Right renal cortex interstitium (tissue), 3 donors: ENCODE measurements around the gene POU2F1. TPM values are rescaled to one million over a fixed set of nuclear protein-coding genes. Genes with fewer than 3 reads are reported as not detected.

Experiments used
- DNase-seq, 3 donors: peaks; one replicate each; pipeline ENCODE4 v3.0.0-alpha.2; 2013; ENCODE audit warnings: low read depth in 3 of 3, low spot score in 2 of 3
- polyA plus RNA-seq, 3 donors: library from polyadenylated mRNA; unstranded; fragments of 120-200 nt; gene quantifications; one replicate each; pipeline ENCODE4 v1.2.1, GENCODE V29; 2013; ENCODE audit not compliant: insufficient read length in 3 of 3

Gene POU2F1
- polyA plus RNA-seq, 3 donors, result 13.7 to 15.3 (median 14.6) TPM

DNA sequence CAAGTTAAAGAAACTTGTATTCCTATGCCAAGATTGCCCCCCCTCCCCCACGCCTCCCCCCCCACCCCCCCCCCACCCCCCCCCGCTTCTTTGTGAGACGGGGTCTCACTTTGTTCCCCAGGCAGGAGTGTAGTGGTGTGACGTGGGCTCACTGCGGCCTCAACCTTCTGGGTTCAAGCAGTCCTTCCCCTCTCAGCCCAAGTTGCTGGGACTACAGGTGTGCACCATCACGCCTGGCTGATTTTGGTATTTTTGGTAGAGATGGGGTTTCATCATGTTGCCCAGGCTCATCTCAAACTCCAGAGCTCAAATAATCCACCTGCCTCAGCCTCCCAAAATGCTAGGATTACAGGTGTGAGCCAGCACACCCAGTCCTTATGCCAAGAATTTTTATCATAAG, 136.6 kb downstream of the POU2F1 start:
- DNase-seq, result no peak

DNA sequence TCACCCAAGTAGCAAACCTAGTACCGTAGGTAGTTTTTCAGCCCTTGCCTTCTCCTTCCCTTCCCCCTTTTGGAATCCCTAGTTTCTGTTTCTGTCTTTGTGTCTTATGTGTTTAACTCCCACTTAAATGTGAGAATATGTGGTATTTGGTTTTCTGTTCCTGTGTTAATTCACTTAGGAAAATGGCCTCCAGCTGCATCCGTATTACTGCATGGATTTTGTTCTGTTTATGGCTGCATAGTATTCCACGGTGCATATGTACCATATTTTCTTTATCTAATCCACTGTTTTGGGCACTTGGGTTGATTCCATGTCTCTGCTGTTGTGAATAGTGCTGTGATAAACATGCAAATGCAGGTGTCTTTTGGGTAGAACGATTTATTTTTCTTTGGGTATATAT, 138.6 kb downstream of the POU2F1 start:
- no peak for DNase-seq

DNA sequence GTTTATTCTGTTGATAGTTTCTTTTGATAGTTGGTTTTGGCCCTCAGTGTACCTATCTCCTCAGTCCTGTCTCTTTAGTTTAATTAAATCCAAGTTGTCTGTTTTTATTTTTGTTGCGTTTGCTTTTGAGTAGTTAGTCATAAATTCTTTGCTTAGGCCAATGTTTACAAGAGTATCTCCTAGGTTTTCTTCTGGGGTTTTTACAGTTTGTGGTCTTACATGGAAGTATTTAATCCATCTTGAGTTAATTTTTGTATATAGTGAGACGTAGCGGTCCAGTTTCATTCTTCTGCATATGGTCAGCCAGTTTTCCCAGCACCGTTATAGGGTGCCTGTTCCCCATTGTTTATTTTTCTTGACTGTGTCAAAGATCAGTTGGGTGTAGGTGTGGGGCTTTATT, 139.4 kb downstream of the POU2F1 start:
- DNase-seq, result no peak

DNA sequence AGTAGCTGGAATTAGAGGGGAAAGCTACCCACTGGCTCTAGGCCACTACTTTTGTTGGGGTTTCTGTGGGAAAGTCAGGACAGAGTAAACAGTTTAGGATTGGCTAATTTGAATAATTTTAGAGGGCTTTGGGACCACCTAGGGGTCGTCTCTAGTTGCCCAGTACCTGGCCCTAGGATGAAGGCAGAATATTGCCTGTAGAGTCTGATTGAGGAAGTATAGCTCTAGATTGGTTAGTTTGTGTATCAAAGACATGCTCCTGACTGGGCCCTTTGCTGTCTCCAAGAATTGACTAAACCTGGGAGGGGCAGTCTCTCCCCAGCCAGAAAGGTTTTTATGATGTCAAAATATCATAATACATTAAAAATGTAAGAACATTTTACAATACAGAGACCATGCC, 142.0 kb downstream of the POU2F1 start:
- DNase-seq, result no peak

DNA sequence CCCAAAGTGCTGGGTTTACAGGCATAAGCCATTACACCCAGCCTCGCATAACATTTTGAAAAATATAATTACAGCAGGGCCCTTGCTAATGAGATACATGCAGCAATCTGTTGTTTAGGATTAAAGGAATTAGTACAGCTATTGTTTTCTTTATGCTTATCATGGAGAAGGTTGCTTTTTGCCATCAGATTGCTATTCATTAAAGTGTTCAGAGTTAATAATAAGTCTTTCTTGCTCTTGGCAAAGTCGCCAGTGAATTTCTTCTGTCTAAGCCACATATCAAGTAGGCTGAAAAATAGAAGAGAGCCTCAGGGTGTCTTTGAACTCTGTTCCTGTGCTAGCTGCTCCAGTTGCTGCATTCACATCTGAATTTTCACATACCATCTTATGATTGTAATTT, 144.1 kb downstream of the POU2F1 start:
- no peak for DNase-seq

DNA sequence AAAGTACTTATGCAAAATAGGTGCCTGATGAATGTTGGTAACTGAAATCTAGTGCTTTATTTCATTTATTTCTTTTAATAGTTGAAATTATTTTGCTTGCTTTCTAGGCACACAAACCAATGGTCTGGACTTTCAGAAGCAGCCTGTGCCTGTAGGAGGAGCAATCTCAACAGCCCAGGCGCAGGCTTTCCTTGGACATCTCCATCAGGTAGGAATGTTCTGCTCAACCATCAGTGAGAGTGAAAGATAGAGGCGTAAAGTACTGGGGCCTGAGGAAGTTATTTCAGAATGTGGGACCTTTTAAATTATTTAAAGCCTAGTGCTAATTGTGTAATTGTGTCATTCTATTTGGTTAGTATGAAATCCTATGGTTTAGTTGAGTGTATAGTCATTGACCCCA, 144.7 kb downstream of the POU2F1 start:
- DNase-seq, result no peak

DNA sequence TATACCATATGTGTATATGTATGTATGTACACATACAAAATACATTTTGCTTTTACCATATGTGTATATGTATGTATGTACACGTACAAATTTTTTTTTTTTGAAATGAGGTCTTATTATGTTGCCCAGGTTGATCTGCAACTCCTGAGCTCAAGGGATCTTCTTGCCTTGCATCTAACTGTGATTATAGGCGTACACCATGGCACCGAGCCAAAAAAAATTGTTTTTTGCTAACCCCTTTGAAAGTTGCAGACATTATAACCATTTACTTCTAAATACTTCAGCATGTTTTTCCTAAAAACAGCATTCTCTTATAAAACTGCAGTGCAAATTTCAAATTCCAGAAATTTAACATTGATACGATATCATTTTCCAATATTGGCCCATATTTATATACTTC, 147.0 kb downstream of the POU2F1 start:
- DNase-seq, result no peak

DNA sequence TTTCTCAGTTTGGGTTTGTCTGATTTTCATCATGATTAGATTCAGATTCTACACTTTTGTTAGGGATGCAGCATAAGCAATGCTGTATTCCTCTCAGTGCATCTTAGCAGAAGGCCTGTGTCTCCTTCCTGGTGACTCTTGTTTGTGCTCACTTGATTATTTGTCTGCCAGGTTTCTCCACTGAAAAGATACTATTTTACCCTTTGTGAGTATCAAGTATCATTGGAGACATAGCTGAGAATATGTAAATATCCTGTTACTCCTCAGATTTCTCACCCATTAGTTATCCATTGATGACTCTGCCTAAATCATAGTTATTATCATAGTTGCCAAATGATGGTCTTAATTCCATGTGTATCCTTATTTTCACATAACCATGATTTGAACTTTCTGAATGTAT, 148.5 kb downstream of the POU2F1 start:
- DNase-seq, result no peak

DNA sequence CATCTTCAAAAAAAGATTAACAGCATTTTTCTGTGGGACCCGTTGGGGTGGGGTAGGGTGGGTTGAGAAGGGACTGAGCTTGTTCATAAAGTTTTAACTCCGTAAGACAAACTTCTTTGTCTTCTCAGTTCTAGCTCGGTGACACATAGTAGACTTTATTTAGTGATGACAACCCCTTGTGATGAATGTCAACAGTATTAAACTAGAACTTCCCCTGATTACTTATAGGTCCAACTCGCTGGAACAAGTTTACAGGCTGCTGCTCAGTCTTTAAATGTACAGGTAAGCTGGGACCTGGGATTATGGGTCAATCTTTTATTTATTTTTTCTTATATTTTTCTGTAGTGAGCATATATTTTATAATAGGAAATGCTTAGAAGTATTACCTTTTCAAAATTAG, 149.2 kb downstream of the POU2F1 start:
- no peak for DNase-seq

DNA sequence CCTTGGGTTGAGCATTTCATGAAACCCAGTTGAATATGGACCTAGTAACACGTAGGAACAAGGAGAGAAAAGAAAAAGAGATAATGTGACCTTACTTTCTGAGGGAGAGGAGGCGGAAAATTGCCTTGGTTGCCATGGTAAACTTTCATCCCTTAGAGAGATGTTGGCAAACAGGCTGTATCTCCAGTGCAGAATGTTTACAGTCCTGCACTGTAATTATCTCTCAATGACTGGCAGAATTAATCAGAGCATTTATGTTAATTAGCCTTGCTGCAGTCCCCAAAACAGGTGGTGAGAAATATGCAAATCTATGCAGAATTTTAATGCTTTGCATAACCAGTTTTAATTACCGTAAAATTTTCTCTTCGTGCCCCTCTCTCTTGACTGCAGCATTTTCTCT, 150.3 kb downstream of the POU2F1 start:
- DNase-seq, result no peak

DNA sequence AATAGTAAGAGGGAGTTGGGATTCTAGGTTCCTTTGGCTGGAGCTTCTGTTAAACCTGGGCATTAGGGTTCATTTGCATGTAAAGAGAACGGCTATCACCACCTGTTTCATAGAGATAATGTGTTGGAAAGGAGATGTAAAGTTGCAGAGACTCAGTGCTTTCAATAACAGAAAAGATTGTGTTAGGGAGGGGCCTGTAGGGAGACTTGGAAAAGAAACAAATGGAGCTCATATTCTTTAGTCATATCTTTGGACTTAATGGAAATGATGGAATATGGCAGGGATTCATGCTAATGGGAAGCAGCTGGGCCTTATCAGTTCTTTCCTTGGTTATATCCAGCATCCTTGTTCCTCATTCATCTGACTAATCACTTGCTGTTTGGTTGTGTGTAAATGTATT, 152.7 kb downstream of the POU2F1 start:
- peak in 2 of 3 donors; percentile 3 to 4 for DNase-seq

DNA sequence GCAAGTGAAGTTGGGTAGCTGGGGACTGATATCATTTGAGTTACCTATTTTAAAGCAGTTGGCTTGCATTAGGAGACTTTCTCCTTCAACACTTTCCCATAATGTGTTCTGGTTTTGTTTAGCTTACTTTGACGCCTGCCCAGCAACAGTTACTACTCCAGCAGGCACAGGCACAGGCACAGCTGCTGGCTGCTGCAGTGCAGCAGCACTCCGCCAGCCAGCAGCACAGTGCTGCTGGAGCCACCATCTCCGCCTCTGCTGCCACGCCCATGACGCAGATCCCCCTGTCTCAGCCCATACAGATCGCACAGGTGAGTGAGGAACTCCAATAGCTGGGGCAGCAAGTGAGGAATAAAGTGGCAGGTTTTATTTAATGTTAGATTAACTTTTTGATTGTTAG, 153.3 kb downstream of the POU2F1 start:
- DNase-seq, result no peak

DNA sequence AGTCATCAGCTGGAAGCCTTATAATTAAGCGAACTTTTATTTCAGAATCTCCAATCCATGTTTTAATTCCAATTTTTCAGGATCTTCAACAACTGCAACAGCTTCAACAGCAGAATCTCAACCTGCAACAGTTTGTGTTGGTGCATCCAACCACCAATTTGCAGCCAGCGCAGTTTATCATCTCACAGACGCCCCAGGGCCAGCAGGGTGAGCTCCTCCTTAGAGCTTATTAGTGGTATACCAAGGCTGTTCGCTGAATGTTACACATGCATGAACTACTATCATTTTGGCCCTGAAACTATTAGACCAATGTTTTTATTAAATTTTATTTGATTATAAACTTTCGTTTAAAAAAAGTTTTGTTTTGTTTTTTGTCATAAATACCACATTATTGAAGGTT, 155.3 kb downstream of the POU2F1 start:
- DNase-seq, result no peak

DNA sequence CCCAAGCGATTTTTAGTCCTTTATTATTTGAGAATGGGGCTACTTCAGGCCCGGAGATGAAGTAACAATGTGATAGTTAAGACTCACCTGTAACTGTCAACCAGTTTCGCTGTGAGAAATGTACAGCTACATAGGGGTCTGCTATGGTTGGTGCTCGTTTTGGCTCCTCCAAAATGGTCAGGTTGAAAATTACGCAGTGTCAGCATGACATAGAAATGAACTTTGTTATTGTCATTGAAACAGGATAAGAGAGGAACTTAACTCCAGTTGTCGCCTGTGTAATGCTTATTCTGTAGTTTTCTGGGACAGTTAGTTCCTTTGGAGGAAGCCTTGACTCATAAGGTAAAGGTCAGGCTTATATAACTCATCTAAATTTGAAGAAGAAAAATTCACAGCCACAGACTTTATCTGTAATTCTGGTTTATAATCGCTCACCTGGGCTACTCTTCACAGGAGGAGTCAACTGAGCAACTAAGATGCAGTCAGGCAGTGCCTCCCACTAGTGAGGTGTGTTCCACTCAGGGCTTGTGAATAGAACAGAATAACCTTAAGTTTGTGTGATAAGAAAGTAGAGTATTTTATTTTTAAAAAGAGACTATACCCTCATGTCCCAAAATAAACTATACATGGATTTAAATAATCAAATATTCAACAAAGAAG, 166.7 kb downstream of the POU2F1 start:
- no peak for DNase-seq

DNA sequence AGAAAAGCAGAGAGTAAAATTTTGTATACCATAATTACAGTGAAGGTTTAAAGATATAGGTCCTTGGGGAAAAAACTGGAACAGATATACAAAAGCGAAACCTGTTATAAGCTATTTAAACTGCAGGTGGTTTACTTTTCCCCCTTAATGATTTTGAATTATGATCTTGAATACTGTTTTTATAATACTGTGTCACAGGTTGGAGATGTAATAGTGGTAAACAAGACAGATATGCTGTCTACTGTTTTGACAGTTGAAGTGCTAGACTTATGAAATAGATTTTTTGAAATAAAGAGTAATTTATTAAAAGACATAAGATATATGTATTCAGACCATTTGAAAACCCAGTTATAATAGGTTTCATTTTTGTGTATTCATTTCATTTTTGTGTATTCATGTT, 168.3 kb downstream of the POU2F1 start:
- no peak for DNase-seq

DNA sequence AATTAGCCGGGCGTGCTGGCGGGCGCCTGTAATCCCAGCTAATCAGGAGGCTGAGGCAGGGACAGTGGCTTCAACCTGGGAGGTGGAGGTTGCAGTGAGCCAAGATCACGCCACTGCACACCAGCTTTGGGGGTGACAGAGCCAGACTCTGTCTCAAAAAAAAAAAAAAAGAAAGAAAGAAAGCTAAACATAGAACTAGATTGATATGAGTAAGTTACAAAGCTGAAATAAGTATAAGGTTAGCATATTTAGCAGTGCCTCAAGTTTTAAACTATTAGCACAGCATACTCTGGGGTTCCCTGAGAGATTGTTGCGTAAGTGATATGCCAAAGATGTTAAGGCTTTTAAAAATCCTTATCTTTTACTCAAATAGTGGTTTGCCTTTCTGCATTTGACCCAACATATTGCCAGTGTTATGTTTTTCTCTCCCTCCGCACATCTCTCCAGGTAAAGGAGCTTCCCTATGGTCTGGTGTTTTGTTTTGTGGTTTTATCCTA, 171.6 kb downstream of the POU2F1 start:
- no peak for DNase-seq

DNA sequence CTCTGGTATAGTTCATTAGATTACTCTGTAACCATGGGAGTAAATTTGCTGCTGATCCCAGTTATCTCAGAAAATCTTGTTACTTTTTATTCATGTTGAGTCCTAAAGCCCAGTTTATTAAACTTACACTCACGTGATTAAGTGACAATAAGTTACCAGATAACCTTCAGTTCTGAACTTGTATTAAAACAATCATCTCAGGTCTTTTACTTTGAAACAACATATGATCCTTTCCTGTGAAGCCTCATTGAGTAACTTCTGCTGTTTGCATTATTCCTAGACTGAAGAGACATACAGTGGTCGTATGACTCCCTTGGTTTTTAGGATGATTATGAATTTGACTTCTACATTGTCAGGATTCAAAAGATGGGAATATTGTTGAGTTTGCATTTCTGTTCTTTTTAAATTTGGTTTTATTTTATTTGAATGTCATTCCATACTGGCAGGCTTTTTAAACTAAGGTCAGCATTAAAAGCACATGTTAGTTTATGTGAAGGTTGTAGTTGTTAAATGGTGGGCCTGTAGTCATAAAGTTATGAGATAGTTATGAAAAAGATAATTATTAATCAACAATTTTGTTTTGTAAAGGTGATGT, 179.8 kb downstream of the POU2F1 start:
- no peak for DNase-seq

DNA sequence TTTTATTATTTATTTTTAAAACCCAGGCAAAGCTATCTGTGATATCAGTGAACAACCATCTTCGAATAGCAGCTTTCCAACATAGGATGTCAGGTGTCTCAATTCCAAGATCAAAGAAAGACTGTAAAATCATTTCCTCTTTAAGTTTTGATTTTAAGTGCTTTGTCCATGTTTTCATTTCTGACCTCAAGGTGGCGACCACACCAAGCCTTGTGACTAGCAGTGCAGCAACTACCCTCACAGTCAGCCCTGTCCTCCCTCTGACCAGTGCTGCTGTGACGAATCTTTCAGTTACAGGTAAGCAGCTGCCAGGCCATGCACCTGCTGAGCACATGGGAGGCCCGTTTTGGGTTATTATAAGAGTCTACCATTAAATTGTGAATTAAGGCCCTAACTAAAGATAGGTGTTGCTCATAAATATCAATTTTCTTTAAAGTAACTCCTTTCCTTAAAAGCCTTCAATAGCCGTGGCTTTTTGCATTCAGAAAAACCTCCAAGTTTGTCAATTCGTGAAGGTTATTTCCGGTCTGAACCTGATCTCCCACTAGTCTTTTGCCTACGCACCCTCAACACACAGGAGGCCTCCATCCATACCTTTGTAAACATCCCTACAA, 180.7 kb downstream of the POU2F1 start:
- DNase-seq, result peak; percentile 5 to 18 (median 16)

DNA sequence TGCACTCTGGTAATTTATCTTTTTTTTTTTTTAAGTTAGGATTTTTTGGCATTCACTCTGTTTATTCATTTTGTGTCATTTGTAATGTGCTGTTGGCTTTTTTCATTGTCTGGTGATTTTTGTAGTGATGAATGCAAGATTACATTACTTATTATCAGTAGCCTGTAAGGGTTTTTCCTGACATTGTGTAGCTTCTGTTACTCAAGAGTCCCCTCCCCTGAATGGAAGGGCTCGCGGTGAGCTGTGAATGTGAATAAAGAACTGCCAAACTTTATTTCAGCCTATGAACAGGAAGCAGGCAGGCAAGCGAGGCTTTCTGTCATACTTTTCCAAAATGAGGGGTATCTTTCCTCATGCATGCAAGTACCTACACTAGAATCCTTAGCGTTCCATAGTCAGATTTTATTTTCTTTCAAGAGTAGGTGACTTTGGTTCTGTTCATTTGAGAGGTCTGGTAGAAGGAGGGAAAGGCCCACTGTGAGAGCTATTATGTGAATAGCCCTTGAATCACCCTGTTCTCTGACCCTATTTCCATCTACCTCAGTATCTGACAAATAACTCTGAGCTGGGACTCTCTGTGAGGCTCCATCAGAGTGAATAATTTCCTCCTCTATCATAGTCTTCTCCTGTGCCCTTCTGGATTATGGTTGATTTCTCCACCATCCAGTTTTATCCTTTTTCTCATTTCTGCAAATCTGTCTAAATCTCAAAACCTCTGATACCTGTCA, 183.6 kb downstream of the POU2F1 start:
- DNase-seq, result no peak

DNA sequence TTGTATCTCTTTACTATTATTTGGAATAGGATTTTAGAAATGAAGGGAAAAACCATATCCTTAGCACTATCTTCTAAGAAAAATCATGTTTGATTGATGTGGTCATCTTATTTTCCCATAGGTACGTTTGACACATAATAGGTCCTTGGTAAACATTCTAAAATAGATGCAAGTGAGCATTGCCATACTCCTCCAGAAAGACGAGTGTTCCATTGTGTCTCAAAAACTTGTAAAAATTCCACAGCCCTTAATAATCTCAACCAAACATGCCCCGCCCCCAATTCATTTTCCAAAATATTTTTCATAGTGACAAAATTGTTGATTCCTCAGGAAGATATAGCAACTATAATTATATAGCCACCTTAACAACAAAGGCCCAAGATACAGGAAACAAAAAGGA, 184.2 kb downstream of the POU2F1 start:
- DNase-seq, result no peak

DNA sequence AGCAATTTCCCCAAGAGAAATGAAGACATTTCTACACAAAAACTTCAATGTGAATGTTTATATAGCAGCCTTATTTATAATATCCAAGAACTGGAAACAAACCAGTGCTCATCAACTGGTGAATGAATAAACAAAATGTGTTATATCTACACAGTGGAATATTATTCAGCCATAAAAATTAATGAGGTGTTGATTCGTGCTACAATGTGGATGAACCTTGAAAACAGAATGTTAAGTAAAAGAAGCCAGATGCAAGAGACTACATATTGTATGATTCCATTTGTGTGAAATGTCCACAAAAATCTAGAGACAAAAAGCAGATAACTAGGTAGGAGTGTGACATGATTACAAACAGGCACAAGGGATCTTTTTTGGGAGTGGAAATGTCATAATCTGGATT, 187.7 kb downstream of the POU2F1 start:
- no peak for DNase-seq

DNA sequence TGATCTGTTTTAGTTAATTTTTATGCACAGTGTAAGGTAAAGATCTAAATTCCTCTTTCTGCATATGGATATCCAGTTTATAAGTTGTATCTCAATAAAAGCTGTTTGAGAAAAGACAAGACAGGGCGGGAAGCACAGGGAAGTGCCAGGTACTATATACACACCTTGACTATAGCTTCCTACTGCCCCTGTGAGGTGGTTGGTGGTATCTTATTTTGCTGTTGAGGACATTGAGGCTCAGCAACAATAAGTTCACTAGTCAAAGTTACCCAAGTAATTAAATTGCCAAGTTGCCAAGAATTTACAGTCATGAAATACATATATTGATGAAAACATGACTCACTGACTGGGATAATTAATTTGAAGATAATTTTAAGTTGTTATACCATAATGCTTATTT, 188.5 kb downstream of the POU2F1 start:
- no peak for DNase-seq
